Uterus (tissue), 4 donors: ENCODE measurements around the gene CLIP3. TPM values are rescaled to one million over a fixed set of nuclear protein-coding genes. Genes with fewer than 3 reads are reported as not detected.
"Not testable (repeated sequence)": the region's sequence is repeated elsewhere in the genome, so short reads cannot be mapped to it uniquely, and the experiment has no call there.

Experiments
- DNase-seq, 2 donors: peaks; one replicate each; pipeline ENCODE4 v3.0.0-alpha.2; 2019 to 2020
- H3K27ac ChIP-seq, 2 donors: fragments of 200-600 bp; sonication (generic); 1 replicate in 1 of 2; 2 replicates in 1 of 2; pipeline ENCODE4 v1.5.1; 2016 to 2018
- H3K27me3 ChIP-seq, 2 donors: fragments of 200-600 bp; sonication (generic); one replicate each; pipeline ENCODE4 v1.5.1; 2018 to 2019; ENCODE audit warnings: control low read depth in 1 of 2
- H3K36me3 ChIP-seq, 2 donors: fragments of 200-600 bp; sonication (generic); one replicate each; pipeline ENCODE4 v1.5.1; 2019; ENCODE audit warnings: control low read depth in 1 of 2
- H3K4me1 ChIP-seq, 2 donors: fragments of 200-600 bp; sonication (generic); one replicate each; pipeline ENCODE4 v1.5.1; 2018 to 2019; ENCODE audit warnings: control low read depth in 1 of 2
- H3K4me3 ChIP-seq, 2 donors: fragments of 200-600 bp; sonication (generic); 1 replicate in 1 of 2; 2 replicates in 1 of 2; pipeline ENCODE4 v1.5.1; 2018 to 2019; ENCODE audit warnings: mild to moderate bottlenecking in 1 of 2
- H3K9me3 ChIP-seq, 2 donors: fragments of 200-600 bp; sonication (generic); one replicate each; pipeline ENCODE4 v1.5.1; 2019; ENCODE audit warnings: control low read depth in 1 of 2
- POLR2A ChIP-seq, 2 donors: fragments of 450-650 bp; IDR thresholded peaks; one replicate each; pipeline ENCODE4 v1.6.1; 2016; ENCODE audit warnings: antibody characterized with exemption in 2 of 2, mild to moderate bottlenecking in 1 of 2, moderate library complexity in 1 of 2
- intact Hi-C: fragments of 100-400 bp; cut with DNase I; formaldehyde crosslinking; loops from one replicate; pipeline ENCODE4 v1.15.1; 2023; ENCODE audit warnings: low total_unique reads
- total RNA-seq, 4 donors: library from RNA; depleted of rRNA in 3 of 4; stranded (reverse); fragments of >200 nt in 3 of 4; gene quantifications; one replicate each; pipeline versions ENCODE4 v1.1.0 to v1.2.4, GENCODE V29; 2014 to 2023
- TF ChIP-seq, protein P1 (sequence below), 4 experiments: fragments of 200-600 bp in 2 of 4; fragments of 450-650 bp in 2 of 4; sonication (generic) in 2 of 4; IDR thresholded peaks; one replicate each; pipeline ENCODE4 v1.5.1; 2016 to 2019; ENCODE audit warnings: antibody characterized with exemption in 4 of 4, mild to moderate bottlenecking in 2 of 4, moderate library complexity in 1 of 4
- donor health status: DM: yes; HTN: yes; CAD: no.

Gene CLIP3
- total RNA-seq, 4 donors from 2014 or later, result 4.4 to 82.5 (median 34.8) TPM

DNA sequence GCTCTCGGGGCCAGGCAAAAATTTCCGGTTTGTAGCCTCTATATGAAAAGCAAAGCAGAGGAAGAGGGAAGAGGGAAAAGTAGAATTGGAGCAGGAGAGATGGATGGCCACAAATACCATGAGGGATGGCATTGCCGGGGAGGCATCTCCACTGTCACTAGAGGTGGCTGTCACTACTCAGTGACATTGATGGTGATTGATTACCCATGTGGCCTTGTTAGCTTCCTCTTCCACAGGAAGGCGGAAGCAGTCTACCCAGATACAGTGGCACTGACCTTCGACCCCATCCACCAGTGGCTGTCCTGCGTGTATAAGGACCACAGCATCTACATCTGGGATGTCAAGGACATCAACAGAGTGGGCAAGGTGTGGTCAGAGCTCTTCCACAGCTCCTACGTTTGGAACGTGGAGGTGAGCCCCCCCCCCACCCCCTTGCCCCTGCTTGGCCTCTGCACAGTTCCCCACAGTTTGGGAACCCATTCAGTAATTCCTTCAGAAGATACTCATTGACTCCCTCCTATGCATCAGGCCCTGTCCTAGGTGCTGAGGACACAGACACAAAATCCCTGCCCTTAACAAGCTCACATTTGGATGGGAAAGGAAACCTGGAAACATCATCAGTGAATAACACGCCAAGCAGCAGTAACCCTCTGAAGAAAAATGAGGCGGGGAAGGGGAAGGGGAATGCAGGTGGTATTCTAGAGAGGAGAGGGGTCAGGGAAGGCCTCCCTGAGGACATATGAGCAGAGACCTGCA lies 40.6 kb upstream of the CLIP3 start:
- Histone ChIP-seq H3K9me3 (no peaks in the 10 kb centered on the region), H3K4me3 (no peak overlapping the region), H3K27me3 (no peaks in the 10 kb centered on the region), H3K27ac (no peak overlapping the region), H3K4me1 (no peaks in the 10 kb centered on the region), H3K36me3 (no peaks in the 10 kb centered on the region)
- DNase-seq, result no peak
- intact Hi-C loops, result no loop called here
- TF ChIP-seq POLR2A (IDR thresholded peaks at IDR 0.05), result no peak
- TF ChIP-seq, protein P1, sequence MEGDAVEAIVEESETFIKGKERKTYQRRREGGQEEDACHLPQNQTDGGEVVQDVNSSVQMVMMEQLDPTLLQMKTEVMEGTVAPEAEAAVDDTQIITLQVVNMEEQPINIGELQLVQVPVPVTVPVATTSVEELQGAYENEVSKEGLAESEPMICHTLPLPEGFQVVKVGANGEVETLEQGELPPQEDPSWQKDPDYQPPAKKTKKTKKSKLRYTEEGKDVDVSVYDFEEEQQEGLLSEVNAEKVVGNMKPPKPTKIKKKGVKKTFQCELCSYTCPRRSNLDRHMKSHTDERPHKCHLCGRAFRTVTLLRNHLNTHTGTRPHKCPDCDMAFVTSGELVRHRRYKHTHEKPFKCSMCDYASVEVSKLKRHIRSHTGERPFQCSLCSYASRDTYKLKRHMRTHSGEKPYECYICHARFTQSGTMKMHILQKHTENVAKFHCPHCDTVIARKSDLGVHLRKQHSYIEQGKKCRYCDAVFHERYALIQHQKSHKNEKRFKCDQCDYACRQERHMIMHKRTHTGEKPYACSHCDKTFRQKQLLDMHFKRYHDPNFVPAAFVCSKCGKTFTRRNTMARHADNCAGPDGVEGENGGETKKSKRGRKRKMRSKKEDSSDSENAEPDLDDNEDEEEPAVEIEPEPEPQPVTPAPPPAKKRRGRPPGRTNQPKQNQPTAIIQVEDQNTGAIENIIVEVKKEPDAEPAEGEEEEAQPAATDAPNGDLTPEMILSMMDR (IDR thresholded peaks at IDR 0.05), result no peak

DNA sequence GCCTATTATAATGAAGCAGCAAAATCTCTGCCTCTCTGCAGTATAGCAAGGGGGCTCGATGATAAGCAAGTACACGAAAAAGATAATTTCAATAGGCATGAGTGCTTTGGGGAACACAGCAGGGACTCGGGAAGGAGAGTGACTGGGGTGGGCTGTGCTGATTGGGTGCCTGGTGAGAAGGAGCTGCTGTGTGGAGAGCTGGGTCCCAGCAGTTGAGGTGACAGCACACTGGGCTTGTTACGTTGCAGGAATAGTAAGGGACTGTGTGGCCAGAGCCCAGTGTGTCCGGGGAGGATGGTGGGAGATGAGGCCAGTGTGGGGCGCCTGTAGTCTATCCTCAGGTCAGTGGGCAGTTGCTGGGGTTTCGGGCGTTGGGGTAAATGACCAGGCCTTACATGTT lies 39.4 kb upstream of the CLIP3 start:
- no peak for TF ChIP-seq POLR2A (IDR thresholded peaks at IDR 0.05)
- TF ChIP-seq, protein P1 (IDR thresholded peaks at IDR 0.05), result no peak
- Histone ChIP-seq H3K36me3 (no peaks in the 10 kb centered on the region), H3K27me3 (no peaks in the 10 kb centered on the region), H3K4me1 (no peaks in the 10 kb centered on the region), H3K4me3 (no peak overlapping the region), H3K27ac (no peak overlapping the region), H3K9me3 (no peaks in the 10 kb centered on the region)
- intact Hi-C loops, result no loop called here
- no peak for DNase-seq

DNA sequence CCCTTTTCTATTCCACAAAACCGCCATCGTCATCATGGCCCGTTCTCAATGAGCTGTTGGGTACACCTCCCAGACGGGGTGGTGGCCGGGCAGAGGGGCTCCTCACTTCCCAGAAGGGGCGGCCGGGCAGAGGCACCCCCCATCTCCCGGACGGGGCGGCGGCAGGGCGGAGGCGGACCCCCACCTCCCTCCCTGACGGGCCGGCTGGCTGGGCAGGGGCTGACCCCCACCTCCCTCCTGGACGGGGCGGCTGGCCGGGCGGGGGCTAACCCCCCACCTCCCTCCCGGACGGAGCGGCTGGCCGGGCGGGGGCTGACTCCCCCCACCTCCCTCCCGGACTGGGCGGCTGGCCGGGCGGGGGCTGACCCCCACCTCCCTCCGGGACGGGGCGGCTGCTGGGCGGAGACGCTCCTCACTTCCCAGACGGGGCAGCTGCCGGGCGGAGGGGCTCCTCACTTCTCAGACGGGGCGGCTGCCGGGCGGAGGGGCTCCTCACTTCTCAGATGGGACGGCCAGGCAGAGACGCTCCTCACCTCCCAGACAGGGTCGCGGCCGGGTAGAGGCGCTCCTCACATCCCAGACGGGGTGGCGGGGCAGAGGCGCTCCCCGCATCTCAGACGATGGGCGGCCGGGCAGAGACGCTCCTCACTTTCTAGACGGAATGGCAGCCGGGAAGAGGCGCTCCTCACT lies 36.3 kb upstream of the CLIP3 start:
- H3K36me3 ChIP-seq, H3K27me3 ChIP-seq, H3K4me1 ChIP-seq, DNase-seq, H3K9me3 ChIP-seq, H3K4me3 ChIP-seq, H3K27ac ChIP-seq, intact Hi-C loops: not testable (repeated sequence)

DNA sequence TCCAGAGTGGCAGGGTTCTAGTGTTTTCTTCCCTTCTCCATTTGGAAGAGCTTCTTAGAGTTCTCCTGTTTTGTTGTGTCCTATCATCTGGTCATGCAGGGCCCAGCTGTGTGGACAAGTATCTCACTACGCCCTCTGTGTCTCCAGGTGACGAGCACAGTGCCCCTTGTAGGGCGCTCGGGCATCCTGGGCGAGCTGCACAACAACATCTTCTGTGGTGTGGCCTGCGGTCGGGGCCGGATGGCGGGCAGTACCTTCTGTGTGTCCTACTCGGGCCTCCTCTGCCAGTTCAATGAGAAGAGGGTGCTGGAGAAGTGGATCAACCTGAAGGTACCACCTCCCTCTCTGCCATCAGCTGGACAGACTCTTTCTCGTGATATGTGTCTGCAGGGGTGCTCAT lies 35.0 kb upstream of the CLIP3 start:
- H3K4me1 ChIP-seq, result no peaks in the 10 kb centered on the region
- H3K9me3 ChIP-seq, result no peaks in the 10 kb centered on the region
- H3K27ac ChIP-seq, result no peak overlapping the region
- H3K36me3 ChIP-seq, result no peaks in the 10 kb centered on the region
- no peak for DNase-seq
- no peaks in the 10 kb centered on the region for H3K27me3 ChIP-seq
- no peak overlapping the region for H3K4me3 ChIP-seq
- TF ChIP-seq POLR2A (IDR thresholded peaks at IDR 0.05), result no peak
- TF ChIP-seq, protein P1 (IDR thresholded peaks at IDR 0.05), result no peak
- intact Hi-C loops, result no loop called here

DNA sequence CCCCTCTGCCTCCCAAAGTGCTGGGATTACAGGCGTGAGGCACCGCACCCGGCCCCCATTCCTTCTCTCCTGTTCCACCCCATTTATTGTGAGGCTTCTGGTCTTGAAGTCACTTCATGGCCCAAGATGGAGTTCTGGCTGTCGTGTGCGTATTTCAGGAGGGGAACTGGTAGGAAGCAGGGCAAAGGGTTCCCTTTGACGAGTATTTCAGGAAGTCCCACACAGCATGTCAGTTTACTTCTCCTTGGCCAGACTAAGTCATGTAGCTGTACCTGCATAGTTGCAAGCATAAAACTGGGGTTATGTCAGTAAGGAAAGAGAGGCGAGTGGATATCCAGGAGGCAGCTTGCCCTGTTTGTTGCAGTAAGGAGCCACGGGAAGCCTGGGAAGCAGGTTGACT lies 32.2 kb upstream of the CLIP3 start:
- Histone ChIP-seq H3K4me1 (no peaks in the 10 kb centered on the region), H3K4me3 (no peak overlapping the region), H3K36me3 (no peaks in the 10 kb centered on the region), H3K27ac (no peak overlapping the region), H3K27me3 (no peaks in the 10 kb centered on the region), H3K9me3 (no peaks in the 10 kb centered on the region)
- TF ChIP-seq, protein P1 (IDR thresholded peaks at IDR 0.05), result no peak
- no peak for TF ChIP-seq POLR2A (IDR thresholded peaks at IDR 0.05)
- intact Hi-C loops, result no loop called here
- DNase-seq, result no peak
